Left renal cortex interstitium (tissue), 4 donors: Measurements from ENCODE around the gene ZFYVE26. TPM values are rescaled to one million over a fixed set of nuclear protein-coding genes. Genes with fewer than 3 reads are reported as not detected.

Experiments
- DNase-seq, 4 donors: peaks; one replicate each; pipeline ENCODE4 v3.0.0-alpha.2; 2013; ENCODE audit warnings: low read depth in 4 of 4, low spot score in 2 of 4, missing footprints in 1 of 4
- polyA plus RNA-seq, 4 donors: library from polyadenylated mRNA; unstranded; fragments of 120-200 nt; gene quantifications; one replicate each; pipeline ENCODE4 v1.2.1, GENCODE V29; 2013; ENCODE audit not compliant: insufficient read length in 4 of 4

The ZFYVE26 gene
- polyA plus RNA-seq, 4 donors, result 14.1 to 19.0 (median 16.4) TPM

DNA sequence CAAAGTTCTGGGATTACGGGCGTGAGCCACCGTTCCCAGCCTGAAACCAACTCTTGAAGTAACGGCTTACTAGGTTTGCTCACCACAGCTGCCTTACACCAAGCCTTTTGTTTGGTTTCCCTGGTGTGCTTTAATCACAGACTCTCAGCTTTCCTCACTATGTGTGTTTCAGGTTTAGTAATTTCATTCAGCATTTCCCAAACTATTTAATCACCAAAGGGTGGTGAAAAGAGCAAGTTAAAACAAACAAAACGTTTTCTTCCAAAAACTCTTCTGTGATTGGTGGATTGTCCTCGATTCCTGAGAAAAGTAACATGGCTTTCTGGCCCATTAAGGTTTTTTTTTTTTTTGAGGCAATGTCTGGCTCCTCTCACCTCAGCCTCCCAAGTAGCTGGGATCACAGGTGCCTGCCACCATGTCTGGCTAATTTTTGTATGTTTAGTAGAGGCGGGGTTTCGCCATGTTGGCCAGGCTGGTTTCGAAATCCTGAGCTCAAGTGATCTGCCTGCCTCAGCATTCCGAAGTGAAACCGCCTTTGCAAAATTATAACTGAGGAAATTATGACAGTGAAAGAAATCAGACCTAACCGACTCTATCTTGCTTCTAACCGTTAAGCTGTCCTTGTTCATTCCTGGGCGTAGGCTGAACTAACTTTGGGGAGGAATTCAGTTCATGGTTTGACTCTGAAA lies 1.5 kb upstream of the ZFYVE26 start:
- DNase-seq, result no peak

DNA sequence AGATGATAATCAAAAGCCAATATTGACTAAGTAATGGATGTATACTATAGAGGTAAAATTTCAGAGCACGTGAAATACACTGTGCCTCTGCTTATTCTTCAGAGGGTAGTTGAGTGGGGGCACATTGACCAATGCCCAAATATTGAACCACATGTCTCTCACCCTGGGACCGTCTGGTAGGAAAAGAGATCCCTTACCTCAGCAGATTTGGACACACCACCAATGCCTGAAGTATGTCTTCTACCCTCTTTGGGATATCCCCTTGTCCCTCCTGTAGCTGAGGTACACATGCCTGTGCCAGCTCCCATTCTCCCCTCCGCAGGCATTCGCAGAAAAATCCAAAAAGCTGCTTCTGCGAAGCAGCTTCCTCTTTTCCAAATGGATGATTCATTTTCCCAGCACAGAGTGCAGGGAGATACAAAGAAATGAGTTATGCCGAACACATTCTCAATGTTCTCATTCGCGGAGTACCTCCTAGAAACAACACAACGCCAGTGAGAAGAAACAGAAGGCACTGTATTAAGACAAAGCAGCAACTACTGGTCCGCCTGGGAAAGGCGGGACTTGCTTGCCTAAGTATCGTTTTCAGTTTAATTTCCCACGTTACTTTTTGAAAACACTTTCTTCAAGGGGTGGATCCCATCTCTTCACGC lies 691 bp downstream of the ZFYVE26 start:
- DNase-seq, result no peak

- no peak for DNase-seq
Observed at GRCh38 chr14:67814821-67815220, 1.6 kb downstream of the ZFYVE26 start.

DNA sequence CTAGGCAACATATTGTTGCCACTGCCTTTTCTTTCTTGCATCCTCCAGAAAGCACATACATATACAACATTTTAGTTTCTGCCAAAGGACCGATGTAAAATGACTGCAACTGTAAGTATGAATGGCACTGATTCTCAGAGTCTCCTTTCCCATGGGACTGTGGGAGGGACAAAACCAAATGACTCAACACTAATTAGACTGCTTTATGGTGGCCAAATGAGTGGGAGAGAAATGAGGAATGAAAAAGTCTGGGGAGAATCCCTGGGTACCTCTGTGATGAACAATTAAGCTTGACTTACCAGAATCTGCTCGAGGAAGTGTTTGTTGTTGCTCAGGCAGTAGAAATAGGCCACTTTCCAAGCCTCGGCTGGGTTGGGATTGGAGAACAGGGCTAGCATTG lies 10.1 kb downstream of the ZFYVE26 start:
- DNase-seq, result no peak

- no peak for DNase-seq
Observed at GRCh38 chr14:67800743-67801142, 15.6 kb downstream of the ZFYVE26 start.

- DNase-seq, result no peak
Observed at GRCh38 chr14:67798731-67799130, 17.7 kb downstream of the ZFYVE26 start.

- DNase-seq, result no peak
Observed at GRCh38 chr14:67787673-67788072, 28.7 kb downstream of the ZFYVE26 start.

- no peak for DNase-seq
Observed at GRCh38 chr14:67785270-67786109, 30.9 kb downstream of the ZFYVE26 start.

GRCh38 chr14:67784244-67784823 lies 32.1 kb downstream of the ZFYVE26 start:
- no peak for DNase-seq

DNA sequence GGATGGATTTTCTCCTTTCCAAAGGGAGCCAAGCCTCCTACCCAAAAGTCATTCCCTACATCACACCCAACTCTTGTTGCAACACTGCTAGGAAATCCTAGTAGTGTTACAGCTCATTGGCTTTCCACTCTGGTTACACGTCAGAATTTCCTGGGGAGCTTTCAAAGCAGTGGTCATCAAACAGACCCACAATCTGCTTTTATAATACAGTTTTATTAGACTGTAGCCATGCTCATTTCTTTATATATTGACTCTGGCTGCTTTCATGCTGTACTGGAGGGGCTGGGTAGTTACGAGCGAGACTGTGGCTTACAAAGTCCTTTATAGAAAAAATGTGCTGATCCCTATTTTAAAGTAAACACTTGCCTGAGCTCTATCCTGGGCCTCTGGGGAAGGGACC lies 34.3 kb downstream of the ZFYVE26 start:
- no peak for DNase-seq

DNA sequence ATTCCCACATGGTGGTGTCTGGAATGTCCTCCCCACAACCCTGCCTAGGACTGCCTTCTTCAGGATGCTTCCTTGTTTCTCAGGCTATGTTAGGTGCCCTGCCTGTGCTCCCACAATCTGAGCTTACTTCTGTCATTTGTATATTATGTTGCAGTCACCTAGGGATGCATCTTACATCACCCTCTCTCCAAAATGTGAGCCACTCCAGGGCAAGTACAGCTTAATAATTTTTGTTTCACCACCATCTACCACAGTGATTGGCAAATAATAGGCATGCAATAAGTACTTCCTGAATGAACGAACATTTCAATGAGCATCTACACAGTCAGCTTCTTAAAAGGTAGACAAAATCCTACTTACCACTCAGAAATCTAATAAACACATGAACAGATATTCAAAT lies 37.6 kb downstream of the ZFYVE26 start:
- no peak for DNase-seq

- DNase-seq, result no peak
Observed at GRCh38 chr14:67776653-67777322, 39.6 kb downstream of the ZFYVE26 start.

- no peak for DNase-seq
Observed at GRCh38 chr14:67773844-67774377, 42.5 kb downstream of the ZFYVE26 start.

- no peak for DNase-seq
Observed at GRCh38 chr14:67768219-67768618, 48.2 kb downstream of the ZFYVE26 start.

DNA sequence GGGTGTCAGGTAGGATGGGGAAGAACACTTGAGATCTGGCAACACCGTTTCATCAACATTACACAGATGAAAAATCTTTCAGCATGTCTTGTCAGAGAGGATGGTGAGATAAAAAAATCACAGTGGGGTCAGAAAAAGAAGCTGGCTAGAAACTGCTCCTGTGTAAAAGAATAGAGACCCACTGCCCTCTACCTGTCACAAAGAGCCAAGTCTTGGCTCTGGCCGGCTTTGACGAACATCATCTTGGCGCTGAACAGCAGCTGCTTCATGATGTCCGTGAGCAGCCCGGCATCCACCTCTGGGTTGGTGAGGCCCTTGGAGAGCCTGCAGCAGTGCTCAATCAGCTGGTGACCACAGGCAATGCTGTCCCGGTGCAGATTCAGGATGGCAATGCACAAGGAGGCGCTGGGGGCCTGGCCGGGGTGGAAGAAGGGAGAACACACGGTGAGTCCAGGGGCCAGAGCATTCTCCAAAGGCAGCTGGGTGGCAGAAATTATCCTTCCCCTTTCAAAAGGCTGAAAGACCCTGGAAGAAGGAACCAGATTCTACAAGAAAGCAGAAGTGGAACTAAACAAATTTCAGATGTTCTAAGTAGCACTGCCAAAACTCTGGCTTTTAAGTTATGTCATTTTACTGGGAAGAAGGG lies 50.2 kb downstream of the ZFYVE26 start:
- DNase-seq, result no peak

GRCh38 chr14:67765192-67765834 lies 51.1 kb downstream of the ZFYVE26 start:
- no peak for DNase-seq

DNA sequence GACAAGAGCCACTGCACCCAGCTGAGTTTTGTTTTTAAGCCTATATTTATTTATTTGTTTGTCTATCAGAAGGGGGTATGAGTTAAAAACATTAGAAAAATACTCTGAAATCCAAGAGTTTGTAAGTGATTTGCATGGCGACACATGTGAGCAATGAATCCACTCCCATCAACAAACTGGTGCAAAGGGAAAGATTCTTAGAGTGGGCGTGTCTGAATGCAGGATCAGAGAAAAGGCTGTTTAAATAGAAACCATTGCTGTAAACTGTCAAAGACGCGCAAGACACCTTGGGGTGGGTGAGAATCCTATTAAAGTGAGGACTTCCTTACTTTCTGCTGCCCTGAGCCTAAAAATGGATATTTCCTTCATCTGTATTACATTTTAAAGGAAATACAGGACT lies 51.9 kb downstream of the ZFYVE26 start:
- no peak for DNase-seq

DNA sequence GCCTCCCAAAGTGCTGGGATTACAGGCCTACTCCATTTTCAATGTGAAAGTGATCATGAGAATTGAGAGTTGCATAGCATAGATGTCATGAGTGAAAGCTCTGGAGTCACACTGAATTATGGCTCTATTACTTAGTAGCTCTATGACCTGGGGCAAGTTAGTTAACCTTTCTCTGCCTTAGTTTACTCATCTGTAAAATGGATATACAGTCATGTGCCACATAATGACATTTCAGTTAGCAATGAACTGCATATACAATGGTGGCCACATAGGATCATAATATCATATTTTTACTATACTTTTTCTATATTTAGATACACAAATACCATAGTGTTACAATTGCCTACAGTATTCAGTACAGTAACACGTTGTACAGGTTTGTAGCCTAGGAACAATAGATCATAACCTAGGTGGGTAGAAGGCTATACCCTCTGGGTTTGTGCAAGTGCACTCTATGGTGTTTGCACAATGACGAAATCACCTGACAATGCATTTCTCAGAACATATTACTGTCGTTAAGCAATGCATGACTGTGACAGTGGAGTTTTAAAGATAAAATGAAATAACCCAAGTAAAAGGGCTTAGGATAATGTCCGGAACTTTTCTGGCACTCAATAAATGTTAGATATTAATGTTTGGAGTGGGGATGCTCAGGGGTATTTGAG lies 53.1 kb downstream of the ZFYVE26 start:
- DNase-seq, result no peak

DNA sequence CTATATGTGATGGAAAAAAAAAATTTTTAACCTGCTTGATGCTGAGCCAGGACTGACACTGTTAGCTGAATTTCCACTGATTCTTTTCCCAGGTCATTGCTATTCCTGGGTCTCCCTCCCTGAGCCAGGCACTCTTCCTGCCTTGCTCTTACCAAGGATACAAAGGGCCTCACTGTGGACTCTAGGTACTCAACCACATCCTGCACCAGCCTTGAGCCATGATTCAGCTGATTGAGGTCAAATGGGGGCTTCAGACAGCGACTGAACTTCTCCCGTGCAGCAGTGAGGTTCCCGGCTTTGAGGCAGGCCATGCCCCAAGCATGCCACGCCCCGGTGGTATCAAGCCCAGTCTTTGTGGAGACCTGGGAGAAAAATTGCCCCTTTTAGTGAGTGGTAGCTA lies 54.3 kb downstream of the ZFYVE26 start:
- no peak for DNase-seq
